AG04449 (cell line): ENCODE data around the gene RNASE7.

ENCODE experiments used
- CTCF ChIA-PET: fragments of 350-600 bp; formaldehyde crosslinking; extraction: SDS; loops from one replicate; lab custom pipeline; 2021; ENCODE audit warnings: antibody characterized with exemption; lab: Yijun Ruan, JAX
- POLR2A ChIA-PET: fragments of 400-600, 350-600 bp; formaldehyde crosslinking; extraction: SDS; loops from one replicate; lab custom pipeline; 2020; ENCODE audit warnings: antibody characterized with exemption, inconsistent platforms; lab: Yijun Ruan, JAX
- DNase-seq: peaks from one replicate; pipeline ENCODE4 v3.0.0-alpha.2; 2010; ENCODE audit warnings: low read depth, low spot score
- H3K4me3 ChIP-seq: 2 replicates; pipeline ENCODE4 v1.5.1; 2011; ENCODE audit warnings: low read depth, mild to moderate bottlenecking, control low read depth, low read length
- TF ChIP-seq, protein P1 (sequence below): IDR thresholded peaks from one replicate; pipeline ENCODE4 v1.5.1; 2011; ENCODE audit warnings: mild to moderate bottlenecking, moderate library complexity, low read length, control low read depth, inconsistent platforms; ENCODE audit not compliant: insufficient read depth; ENCODE audit errors: missing control alignments

Gene RNASE7

GRCh38 chr14:21093018-21093417, 50.9 kb downstream of the RNASE7 start:
- CTCF ChIA-PET = interaction anchor here (0.9 to 7.8 kb wide), 30 partner anchors 12 to 234 kb away, joined by 3 to 325 read pairs (median 10); partner anchors contain the start of genes ARHGEF40, RNASE13, RNASE7 and SLC39A2
- H3K4me3 ChIP-seq = no peak overlapping the region
- POLR2A ChIA-PET = interaction anchor here (0.6 to 3.4 kb wide), 3 partner anchors 11 to 409 kb away, joined by 3 to 25 read pairs (median 4); partner anchors contain the start of gene ARHGEF40
- DNase-seq = no peak
- TF ChIP-seq, protein P1, sequence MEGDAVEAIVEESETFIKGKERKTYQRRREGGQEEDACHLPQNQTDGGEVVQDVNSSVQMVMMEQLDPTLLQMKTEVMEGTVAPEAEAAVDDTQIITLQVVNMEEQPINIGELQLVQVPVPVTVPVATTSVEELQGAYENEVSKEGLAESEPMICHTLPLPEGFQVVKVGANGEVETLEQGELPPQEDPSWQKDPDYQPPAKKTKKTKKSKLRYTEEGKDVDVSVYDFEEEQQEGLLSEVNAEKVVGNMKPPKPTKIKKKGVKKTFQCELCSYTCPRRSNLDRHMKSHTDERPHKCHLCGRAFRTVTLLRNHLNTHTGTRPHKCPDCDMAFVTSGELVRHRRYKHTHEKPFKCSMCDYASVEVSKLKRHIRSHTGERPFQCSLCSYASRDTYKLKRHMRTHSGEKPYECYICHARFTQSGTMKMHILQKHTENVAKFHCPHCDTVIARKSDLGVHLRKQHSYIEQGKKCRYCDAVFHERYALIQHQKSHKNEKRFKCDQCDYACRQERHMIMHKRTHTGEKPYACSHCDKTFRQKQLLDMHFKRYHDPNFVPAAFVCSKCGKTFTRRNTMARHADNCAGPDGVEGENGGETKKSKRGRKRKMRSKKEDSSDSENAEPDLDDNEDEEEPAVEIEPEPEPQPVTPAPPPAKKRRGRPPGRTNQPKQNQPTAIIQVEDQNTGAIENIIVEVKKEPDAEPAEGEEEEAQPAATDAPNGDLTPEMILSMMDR = no peak
